ENCODE data around the gene TENT4B.
A peak's percentile ranks its signal among the peaks of the same experiment; 100 is the strongest.

The TENT4B gene

DNA sequence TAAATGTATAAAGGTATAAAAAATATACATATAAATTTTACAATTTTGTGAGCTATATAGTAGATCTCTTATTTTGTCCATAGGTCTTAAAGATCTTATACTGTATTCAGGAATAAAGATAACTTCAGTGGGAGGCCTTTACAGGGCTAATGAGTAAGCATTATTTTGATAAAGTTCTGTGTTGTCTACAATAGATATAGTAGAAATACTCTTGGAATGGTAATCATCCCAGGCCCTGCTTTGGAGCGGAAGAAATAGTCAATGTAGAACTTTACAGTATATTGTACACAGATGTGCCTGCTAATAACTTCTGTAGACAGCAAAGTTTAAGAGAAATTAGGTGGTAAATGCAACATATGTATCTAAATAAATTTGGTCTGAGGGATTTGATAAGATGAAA, 42.6 kb downstream of the TENT4B start:
- peak; percentile 13 for DNase-seq (ENCODE audit: low read depth)

- no peak for DNase-seq (ENCODE audit: low read depth)
Measured at GRCh38 chr16:50197582-50197981, 44.5 kb downstream of the TENT4B start.

DNA sequence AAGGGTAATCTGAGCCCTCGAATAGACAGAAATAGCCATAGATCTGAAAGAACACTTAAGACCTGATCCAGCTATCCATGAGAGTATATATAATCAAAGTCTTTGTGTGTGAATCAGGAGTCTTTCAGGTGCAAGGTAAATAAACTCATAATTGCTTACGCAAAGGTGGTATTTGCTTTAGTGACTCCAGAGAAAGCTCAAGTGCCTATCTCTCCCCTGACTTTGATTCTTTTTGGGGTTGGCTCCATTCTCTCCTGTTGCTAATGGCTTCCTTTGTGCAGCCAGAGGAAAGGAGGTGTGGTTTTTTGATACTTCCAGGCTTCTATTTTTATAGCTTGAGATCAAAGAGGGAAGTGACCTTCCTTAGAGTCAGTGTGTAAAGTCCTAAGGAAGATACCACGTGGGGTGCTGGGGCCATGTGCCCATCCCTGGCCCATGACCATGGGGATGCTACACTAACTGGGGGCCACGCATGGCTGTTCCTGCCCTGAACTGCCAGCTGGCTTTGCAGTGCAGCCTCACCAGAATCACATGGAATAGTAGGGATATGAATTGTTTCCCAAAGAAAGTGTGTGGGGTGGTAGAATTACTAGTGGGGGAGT, 45.8 kb downstream of the TENT4B start:
- DNase-seq (ENCODE audit: low read depth), result no peak

GRCh38 chr16:50201787-50202186, 48.7 kb downstream of the TENT4B start:
- no peak for DNase-seq (ENCODE audit: low read depth)

- DNase-seq (ENCODE audit: low read depth), result peak; percentile 94
Measured at GRCh38 chr16:50202926-50203624, 50.0 kb downstream of the TENT4B start.

- no peak for DNase-seq (ENCODE audit: low read depth)
Measured at GRCh38 chr16:50203681-50204080, 50.6 kb downstream of the TENT4B start.

DNA sequence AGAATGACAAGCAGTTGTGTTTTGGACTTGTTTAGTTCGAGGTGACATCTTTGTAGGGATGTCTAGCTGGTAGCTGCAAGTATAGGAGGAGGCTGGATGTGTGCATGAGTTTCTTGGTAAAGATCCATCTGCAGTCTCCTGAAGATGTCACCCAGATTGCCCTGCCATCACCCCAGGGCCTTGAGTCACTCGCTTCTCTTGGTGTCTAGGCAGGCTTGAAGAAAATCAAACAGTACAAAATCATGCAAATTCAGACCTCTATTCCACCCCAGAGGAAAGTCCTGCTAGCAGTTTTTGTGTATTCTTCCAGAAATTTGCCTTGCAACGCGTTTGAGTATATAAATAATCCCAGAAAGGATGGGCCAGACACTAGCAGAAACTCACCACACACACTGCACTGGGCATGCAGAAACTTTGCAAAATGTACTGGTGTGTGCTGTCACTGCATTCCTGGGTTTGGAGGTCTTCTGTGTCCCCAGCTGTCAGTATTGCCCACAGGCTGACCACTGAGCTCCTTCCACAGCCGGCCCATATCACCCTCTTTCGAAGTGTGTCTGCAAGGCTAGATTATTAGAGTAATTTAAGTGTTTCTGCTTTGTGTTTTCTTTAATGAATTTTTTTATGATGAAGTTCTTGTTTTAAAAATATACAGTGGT, 51.5 kb downstream of the TENT4B start:
- peak; percentile 64 for DNase-seq (ENCODE audit: low read depth)

GRCh38 chr16:50207652-50208051, 54.5 kb downstream of the TENT4B start:
- peak; percentile 76 for DNase-seq (ENCODE audit: low read depth)

GRCh38 chr16:50208460-50208931, 55.4 kb downstream of the TENT4B start:
- DNase-seq (ENCODE audit: low read depth), result peak; percentile 86

GRCh38 chr16:50209546-50210265, 56.6 kb downstream of the TENT4B start:
- DNase-seq (ENCODE audit: low read depth), result no peak

DNA sequence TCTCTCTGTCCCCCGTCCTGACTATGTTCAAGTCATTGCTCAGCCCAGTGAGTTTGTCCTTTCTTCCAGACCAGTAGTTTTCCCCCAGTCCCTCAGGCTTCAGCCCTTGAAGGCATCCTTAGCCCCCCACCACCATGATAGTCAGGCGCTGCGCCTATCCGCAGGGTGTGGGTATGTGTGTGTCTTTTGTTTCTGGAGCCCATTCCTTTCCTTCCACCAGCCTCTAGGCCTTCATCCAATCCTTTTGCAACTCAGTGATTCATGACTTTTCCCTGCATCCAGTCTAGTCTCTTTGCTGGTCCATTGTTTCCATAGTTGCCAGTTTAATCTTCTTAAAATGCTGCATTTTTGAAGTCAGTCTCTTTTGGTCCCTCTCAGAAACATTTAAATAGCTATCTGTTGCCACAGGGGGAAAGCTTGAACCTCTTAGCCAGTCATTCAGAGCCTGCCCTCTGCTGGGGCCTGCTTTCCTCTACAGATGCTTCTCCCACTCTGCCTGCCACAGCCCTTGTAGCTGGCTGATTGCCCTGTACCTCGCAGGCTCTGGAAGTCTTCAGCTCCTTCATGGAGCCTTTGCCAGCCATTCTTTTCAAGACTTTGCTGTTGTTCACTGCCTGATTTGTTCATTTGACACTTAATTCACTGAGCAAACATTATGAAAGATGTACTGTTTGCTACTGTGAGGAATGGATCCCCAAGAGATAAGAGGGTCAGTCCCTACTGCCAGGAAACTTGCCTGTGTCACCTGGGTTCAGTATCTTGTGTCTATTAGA, 57.3 kb downstream of the TENT4B start:
- DNase-seq (ENCODE audit: low read depth), result peak; percentile 81

GRCh38 chr16:50213939-50214519, 60.9 kb downstream of the TENT4B start:
- peak; percentile 68 for DNase-seq (ENCODE audit: low read depth)

- DNase-seq (ENCODE audit: low read depth), result no peak
Measured at GRCh38 chr16:50215680-50216079, 62.6 kb downstream of the TENT4B start.

- no peak for DNase-seq (ENCODE audit: low read depth)
Measured at GRCh38 chr16:50216231-50216630, 63.1 kb downstream of the TENT4B start.

DNA sequence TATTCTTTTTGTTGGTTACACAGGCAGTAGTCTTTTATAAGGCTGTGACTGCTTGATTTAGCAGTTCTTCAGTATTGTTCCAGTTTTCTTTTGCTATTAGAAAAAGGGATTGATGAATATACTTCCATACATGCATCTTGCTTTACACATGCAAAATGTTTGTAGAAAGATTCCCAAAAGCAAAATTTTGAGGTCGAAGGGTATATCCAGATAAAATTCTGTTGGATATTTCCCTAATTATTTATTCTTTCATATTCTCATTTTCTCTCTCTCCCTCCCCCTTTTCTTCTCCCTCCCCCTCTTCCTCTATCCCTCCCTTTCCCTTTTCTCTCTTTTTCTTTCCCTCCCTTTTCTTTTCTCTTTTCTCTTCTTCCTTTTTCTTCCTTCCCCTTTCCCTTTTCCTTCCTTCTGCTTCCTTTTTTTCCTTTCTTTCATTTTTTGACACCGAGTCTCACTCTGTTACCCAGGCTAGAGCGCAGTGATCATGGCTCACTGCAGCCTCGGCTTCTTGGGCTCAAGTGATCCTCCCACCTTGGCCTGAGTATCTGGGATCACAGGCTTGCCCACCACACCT, 66.4 kb downstream of the TENT4B start:
- DNase-seq (ENCODE audit: low read depth), result no peak

DNA sequence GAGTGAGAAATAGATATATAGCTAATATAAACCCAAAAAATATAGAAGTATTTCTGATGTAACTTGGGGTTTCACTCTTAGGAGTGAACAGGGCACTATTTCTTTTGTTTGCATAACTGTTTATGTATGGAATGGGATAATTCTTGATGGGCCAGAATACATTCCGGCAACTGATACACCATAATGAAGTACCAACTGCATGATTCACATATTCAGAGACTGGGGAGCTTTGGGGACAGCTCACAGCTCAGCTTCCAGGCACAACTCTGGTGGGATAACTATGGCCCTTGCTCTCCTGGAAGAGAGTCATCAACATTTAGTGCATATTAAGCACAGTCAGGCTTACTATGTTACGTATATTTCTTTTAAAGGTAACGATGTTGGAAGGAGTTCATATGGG, 71.2 kb downstream of the TENT4B start:
- DNase-seq (ENCODE audit: low read depth), result no peak

- no peak for DNase-seq (ENCODE audit: low read depth)
Measured at GRCh38 chr16:50227120-50227519, 74.0 kb downstream of the TENT4B start.

DNA sequence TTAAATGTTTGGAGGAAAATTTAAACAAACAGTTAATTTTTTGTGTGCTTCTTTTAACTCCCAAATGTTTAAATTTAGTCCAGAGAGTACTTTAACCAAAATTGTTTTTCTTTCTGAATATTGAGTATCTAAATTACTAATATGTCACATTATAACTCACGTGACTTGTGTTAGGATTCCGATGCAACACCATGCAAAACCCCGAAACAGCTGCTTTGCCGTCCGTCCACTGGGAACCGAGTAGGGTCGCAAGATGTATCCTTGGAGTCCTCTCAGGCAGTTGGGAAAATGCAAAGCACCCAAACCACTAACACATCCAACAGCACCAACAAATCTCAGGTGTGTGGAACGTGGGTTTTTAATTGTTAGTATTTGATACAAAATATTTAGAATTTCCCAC, 74.6 kb downstream of the TENT4B start:
- DNase-seq (ENCODE audit: low read depth), result no peak

- DNase-seq (ENCODE audit: low read depth), result no peak
Measured at GRCh38 chr16:50228364-50228868, 75.3 kb downstream of the TENT4B start.

DNA sequence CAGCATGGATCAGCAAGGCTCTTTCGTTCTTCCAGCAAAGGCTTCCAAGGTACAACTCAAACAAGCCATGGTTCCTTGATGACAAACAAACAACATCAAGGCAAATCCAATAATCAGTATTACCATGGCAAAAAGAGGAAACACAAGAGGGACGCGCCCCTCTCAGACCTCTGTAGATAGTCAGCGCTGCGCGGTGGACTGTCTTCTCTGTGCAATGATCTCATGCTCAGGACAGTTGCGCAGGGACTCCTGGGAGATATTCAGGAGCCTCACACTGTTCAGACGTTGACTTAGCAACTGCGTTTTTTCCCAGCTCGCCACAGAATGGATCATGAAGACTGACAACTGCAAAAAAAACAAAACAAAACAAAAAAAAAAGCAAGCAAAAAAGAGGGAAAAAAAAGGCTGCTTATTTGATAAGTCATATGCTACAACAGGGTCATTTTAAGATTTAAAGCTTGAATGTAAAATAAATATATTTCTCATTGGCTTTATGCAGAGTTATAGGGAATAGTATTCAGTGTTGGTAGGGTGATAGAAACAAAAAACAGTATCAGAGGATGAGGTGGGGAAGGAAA, 76.1 kb downstream of the TENT4B start:
- no peak for DNase-seq (ENCODE audit: low read depth)
